Activated CD8-positive, alpha-beta T cell treated with anti-CD3 and anti-CD28 coated beads for 36 hours (primary cell): ENCODE measurements around the gene IL17RB. TPM values are rescaled to one million over a fixed set of nuclear protein-coding genes. Genes with fewer than 3 reads are reported as not detected.

Experiments used
- ATAC-seq: fragments of 200-7000 bp; cut with Tn5 transposase; one replicate; pipeline ENCODE4 v1.10.0; 2021; ENCODE audit warnings: mild to moderate bottlenecking, moderate library complexity
- CTCF ChIA-PET: fragments of 350-600 bp; sonication (Branson Sonifier 250); formaldehyde crosslinking; loops from one replicate; lab custom pipeline; 2021; ENCODE audit warnings: antibody characterized with exemption; lab: Charles Lee
- POLR2A ChIA-PET: fragments of 350-600 bp; sonication (Branson Sonifier 250); formaldehyde crosslinking; loops from one replicate; lab custom pipeline; 2021; ENCODE audit warnings: antibody characterized with exemption; lab: Charles Lee
- DNase-seq: peaks from one replicate; pipeline ENCODE4 v3.0.0-alpha.2; 2020
- H3K27ac Mint-ChIP-seq: one replicate; pipeline ENCODE4 v1.8.0; 2021; ENCODE audit warnings: mild to moderate bottlenecking, mixed read lengths
- H3K27me3 Mint-ChIP-seq: one replicate; pipeline ENCODE4 v1.8.0; 2021; ENCODE audit warnings: mixed read lengths
- H3K36me3 Mint-ChIP-seq: one replicate; pipeline ENCODE4 v1.8.0; 2021; ENCODE audit warnings: low read depth, mixed read lengths
- H3K4me1 Mint-ChIP-seq: one replicate; pipeline ENCODE4 v1.8.0; 2021; ENCODE audit warnings: low read depth, mixed read lengths
- H3K4me3 Mint-ChIP-seq: one replicate; pipeline ENCODE4 v1.8.0; 2021; ENCODE audit warnings: mild to moderate bottlenecking, moderate library complexity, mixed read lengths
- H3K9me3 Mint-ChIP-seq: one replicate; pipeline ENCODE4 v1.8.0; 2021; ENCODE audit warnings: mixed read lengths
- intact Hi-C: fragments of 100-400 bp; cut with micrococcal nuclease; formaldehyde crosslinking; loops from one replicate; pipeline ENCODE4 v1.10.0; 2022
- total RNA-seq, 2 experiments: library from RNA; stranded (reverse); gene quantifications; one replicate each; pipeline ENCODE4 v1.2.3, GENCODE V29; 2021
- TF ChIP-seq, protein P1 (sequence below): fragments of 200-600 bp; IDR thresholded peaks from one replicate; pipeline ENCODE4 v1.8.0; 2022; ENCODE audit warnings: antibody characterized with exemption, mild to moderate bottlenecking

The IL17RB gene
- total RNA-seq, 2 experiments from 2014 or later, result not detected

DNA sequence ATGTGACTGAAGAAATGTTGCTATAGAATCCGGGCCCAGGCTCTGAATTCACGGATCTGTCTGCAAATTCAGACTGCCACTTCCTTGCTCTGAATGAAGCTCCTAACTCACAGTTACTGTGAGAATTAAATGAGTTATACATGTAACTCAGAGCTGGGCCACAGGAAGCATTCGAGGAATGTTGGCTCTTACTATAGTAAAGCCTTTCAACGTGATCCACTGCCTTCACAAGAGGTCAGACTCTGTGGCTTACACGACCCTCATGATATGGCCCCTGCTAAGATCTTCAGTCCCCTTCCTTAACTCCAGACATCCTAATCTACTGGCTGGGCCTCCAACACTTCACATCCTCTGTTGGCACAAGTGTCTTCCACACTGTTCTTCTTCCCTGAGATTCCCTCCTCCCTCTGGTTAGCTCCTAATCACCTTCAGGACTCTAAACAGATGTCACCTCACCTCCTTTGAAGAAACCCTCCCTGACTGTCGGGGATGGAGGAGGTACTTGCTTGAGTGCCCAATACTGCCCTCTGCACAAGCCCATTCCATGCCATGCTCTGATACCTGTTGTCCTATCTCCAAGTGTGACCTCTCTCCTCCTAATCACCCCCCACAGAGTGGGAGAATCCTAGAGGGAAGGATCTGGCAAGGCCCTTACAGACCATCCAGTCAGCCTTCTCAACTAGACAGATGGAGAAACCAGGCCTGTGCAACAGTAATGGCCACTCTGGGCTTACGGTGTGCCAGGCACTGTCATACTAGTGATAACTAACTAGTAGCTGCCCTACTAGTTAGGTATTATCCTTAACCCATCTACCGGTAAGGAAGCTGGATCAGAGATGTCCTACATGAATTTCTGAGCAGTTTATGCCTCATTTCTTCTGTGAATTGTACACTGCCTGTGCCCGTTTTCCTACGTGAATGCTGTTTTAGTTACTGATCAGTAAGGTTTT lies 34.3 kb downstream of the IL17RB start:
- ChIA-PET POLR2A (interaction anchor here (1.6 to 4.8 kb wide), 2 partner anchors 9 to 10 kb away, joined by 4 to 36 read pairs; partner anchors contain the start of gene SELENOK), CTCF (interaction anchor here (1.1 to 3.1 kb wide), 3 partner anchors 11 to 58 kb away, joined by 3 to 14 read pairs (median 5); partner anchors contain the start of gene SELENOK)
- Mint-ChIP-seq H3K27ac (peak overlapping the region; percentile 99), H3K4me1 (peaks cover 21% of the 10 kb centered on the region), H3K4me3 (peak overlapping the region; percentile 98), H3K27me3 (no peaks in the 10 kb centered on the region), H3K9me3 (no peaks in the 10 kb centered on the region), H3K36me3 (peaks cover 31% of the 10 kb centered on the region)
- no peak for ATAC-seq
- no peak for DNase-seq
- intact Hi-C loops, result no loop called here
- TF ChIP-seq, protein P1, sequence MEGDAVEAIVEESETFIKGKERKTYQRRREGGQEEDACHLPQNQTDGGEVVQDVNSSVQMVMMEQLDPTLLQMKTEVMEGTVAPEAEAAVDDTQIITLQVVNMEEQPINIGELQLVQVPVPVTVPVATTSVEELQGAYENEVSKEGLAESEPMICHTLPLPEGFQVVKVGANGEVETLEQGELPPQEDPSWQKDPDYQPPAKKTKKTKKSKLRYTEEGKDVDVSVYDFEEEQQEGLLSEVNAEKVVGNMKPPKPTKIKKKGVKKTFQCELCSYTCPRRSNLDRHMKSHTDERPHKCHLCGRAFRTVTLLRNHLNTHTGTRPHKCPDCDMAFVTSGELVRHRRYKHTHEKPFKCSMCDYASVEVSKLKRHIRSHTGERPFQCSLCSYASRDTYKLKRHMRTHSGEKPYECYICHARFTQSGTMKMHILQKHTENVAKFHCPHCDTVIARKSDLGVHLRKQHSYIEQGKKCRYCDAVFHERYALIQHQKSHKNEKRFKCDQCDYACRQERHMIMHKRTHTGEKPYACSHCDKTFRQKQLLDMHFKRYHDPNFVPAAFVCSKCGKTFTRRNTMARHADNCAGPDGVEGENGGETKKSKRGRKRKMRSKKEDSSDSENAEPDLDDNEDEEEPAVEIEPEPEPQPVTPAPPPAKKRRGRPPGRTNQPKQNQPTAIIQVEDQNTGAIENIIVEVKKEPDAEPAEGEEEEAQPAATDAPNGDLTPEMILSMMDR, result no peak

DNA sequence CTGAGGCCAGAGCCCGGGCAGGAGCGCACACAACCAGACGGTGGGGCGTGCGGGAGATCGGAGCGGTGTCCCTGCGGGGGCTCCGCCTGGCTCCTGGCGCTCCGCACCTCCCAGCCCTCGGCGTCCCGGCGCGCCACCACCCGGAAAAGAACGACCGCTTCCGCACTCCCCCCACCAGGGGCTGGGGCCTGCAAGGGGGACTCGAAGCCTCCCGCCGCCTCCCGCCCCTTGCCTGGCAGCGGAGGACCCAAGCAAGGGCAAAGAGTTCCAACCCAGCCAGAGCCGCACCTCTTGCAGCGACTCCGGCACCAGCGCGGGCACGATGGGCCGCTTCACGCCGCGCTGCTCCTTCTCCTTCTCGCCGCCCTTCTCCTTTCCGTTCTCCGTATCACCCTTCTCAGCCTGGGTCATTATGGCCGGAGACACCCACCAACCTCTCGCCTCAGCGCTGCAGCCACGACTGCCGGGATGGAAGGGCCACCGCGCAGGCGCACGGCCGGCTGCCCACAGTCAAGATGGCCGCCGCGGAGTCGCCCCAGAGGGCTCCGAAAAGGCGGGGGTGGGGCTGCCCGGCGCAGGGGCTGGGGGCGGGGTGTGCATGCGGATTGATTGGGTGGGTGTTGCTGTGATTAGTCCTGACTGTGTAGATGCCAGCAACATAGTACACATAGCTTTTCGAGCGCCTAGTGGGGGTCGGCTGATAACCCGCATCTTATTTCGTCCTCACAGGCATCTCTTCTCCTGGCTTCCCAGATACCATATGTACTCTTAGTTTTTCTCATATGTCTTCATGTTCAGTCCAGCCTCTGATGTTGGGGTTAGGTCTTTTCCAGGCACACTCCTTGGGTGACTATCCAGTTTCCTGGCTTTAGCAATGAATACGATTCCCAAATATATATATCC lies 35.6 kb downstream of the IL17RB start, which contains the start of gene ACTR8:
TSS of gene ACTR8 (minus strand) at position 462 of the 903 bp plus-strand sequence. CDS start at position 411, 51 bp downstream.
- peak; percentile 93 for ATAC-seq
- H3K4me3 Mint-ChIP-seq, result peak within 1 kb of the TSS; percentile 98
- peaks cover 22% of the 10 kb centered on the region for H3K4me1 Mint-ChIP-seq
- intact Hi-C loops, result no loop called here
- H3K27me3 Mint-ChIP-seq, result no peaks in the 10 kb centered on the region
- TF ChIP-seq, protein P1, result no peak
- H3K9me3 Mint-ChIP-seq, result no peaks in the 10 kb centered on the region
- peak; percentile 87 for DNase-seq
- peak within 1 kb of the TSS; percentile 99 for H3K27ac Mint-ChIP-seq
- POLR2A ChIA-PET, result interaction anchor here (0.8 to 4.8 kb wide), 3 partner anchors 9 to 13 kb away, joined by 3 to 36 read pairs (median 4); partner anchors contain the start of gene SELENOK
- CTCF ChIA-PET, result interaction anchor here (3.1 kb wide), 1 partner anchor 10 kb away, joined by 14 read pairs; the partner anchor contains the start of gene SELENOK
- peaks cover 33% of the 10 kb centered on the region for H3K36me3 Mint-ChIP-seq

DNA sequence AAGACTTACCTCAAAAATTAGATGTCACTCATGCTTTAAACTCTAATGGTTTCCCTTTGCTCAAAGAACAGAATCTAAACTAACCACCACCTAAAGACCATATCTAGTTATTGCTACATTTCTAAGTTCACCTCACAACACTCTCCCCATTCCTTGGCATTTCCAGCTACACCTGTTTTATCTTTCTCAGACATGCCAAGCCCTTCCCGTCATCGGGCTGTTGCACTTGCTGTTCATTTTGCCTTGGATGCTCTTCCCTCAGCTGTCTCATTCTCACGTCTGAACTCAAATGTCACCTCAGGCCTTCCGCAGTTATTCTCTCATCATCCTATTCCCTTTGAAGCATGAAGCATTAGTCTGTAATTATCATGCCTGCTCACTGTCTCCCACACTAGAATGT lies 36.6 kb downstream of the IL17RB start:
- peak overlapping the region; percentile 98 for H3K4me3 Mint-ChIP-seq
- CTCF ChIA-PET, result interaction anchor here (3.1 kb wide), 1 partner anchor 9 kb away, joined by 14 read pairs; the partner anchor contains the start of gene SELENOK
- TF ChIP-seq, protein P1, result no peak
- H3K9me3 Mint-ChIP-seq, result no peaks in the 10 kb centered on the region
- POLR2A ChIA-PET, result interaction anchor here (4.8 kb wide), 1 partner anchor 8 kb away, joined by 36 read pairs; the partner anchor contains the start of gene SELENOK
- H3K4me1 Mint-ChIP-seq, result peaks cover 31% of the 10 kb centered on the region
- no peaks in the 10 kb centered on the region for H3K27me3 Mint-ChIP-seq
- peak overlapping the region; percentile 99 for H3K27ac Mint-ChIP-seq
- peaks cover 33% of the 10 kb centered on the region for H3K36me3 Mint-ChIP-seq
- intact Hi-C loops, result no loop called here
- ATAC-seq (no peak), DNase-seq (no peak)

DNA sequence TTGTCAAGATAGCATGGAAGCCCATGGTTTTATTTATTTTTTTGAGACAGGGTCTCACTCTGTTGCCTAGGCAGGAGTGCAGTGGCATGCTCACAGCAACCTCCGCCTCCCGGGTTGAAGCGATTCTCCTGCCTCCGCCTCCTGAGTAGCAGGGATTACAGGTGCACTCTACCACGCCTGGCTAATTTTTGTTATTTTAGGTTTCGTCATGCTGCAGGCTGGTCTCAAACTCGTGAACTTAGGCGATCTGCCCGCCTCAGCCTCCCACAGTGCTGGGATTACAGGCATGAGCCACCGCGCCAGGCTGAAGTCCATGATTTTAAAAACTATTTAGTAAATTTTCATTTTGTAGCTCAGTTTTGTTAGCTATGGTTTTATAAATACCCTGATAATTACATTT lies 38.3 kb downstream of the IL17RB start:
- DNase-seq (no peak), ATAC-seq (no peak)
- Mint-ChIP-seq H3K4me1 (peaks cover 42% of the 10 kb centered on the region), H3K9me3 (no peaks in the 10 kb centered on the region), H3K27ac (no peak overlapping the region), H3K36me3 (peaks cover 37% of the 10 kb centered on the region), H3K4me3 (no peak overlapping the region), H3K27me3 (no peaks in the 10 kb centered on the region)
- intact Hi-C loops, result no loop called here
- POLR2A ChIA-PET, result no interaction called here
- CTCF ChIA-PET, result no interaction called here
- TF ChIP-seq, protein P1, result no peak
